SK-N-MC (cell line): Measurements from ENCODE around the gene KCNN1.
A peak's percentile ranks its signal among the peaks of the same experiment; 100 is the strongest.

Experiments used
- DNase-seq: peaks from one replicate; pipeline ENCODE4 v3.0.0-alpha.2; 2011; ENCODE audit warnings: low read depth, low spot score
- H3K27ac ChIP-seq: fragments of 200-600 bp; sonication (generic); 2 replicates; pipeline ENCODE4 v1.5.1; 2016; ENCODE audit warnings: mixed run types
- H3K36me3 ChIP-seq: fragments of 200-600 bp; sonication (generic); 2 replicates; pipeline ENCODE4 v1.6.1; 2017; ENCODE audit warnings: antibody characterized with exemption, low read length, mixed read lengths; ENCODE audit not compliant: insufficient read depth
- H3K4me3 ChIP-seq: fragments of 200-600 bp; sonication (generic); 2 replicates; pipeline ENCODE4 v1.5.1; 2016
- H3K9ac ChIP-seq: fragments of 200-600 bp; sonication (generic); 2 replicates; pipeline ENCODE4 v1.8.0; 2017; ENCODE audit warnings: mixed run types, mixed read lengths; ENCODE audit not compliant: insufficient read length
- H3K9me3 ChIP-seq: fragments of 200-600 bp; sonication (generic); 2 replicates; pipeline ENCODE4 v1.6.1; 2017; ENCODE audit warnings: low read depth, mild to moderate bottlenecking, antibody characterized with exemption, low read length, moderate library complexity, mixed read lengths
- EZH2 ChIP-seq: fragments of 200-600 bp; sonication (generic); IDR thresholded peaks from one replicate; pipeline ENCODE4 v1.6.1; 2017; ENCODE audit warnings: antibody characterized with exemption
- FOXP2 ChIP-seq: optimal IDR thresholded peaks from 2 replicates; pipeline ENCODE3; 2011; ENCODE audit warnings: mild to moderate bottlenecking, moderate library complexity; ENCODE audit not compliant: insufficient read depth; ENCODE audit errors: extremely low read length, control extremely low read depth
- POLR2AphosphoS5 ChIP-seq: IDR thresholded peaks from 2 replicates; pipeline ENCODE4 v1.6.1; 2012; ENCODE audit warnings: mild to moderate bottlenecking, low read depth, low read length, borderline replicate concordance

The KCNN1 gene

GRCh38 chr19:17933414-17934129, 33.3 kb upstream of the KCNN1 start:
- H3K27ac ChIP-seq: peak overlapping the region; percentile 93; the same call in 1 of the 2 replicates

DNA sequence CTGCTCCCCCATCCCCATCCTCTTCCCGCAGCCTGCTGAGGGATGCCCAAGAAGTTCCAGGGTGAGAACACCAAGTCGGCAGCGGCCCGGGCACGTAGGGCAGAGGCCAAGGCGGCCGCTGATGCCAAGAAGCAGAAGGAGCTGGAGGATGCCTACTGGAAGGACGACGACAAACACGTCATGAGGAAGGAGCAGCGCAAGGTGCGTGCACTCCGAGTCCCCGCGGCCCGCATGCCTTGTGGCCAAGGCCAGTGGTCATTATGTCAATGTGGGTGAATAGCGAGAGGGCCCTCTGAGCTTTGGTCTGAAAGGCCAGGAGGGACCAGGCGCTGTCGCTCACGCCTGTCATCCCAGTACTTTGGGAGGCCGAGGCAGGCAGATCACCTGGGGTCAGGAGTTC, 30.5 kb upstream of the KCNN1 start:
- no peak for TF ChIP-seq POLR2AphosphoS5
- TF ChIP-seq FOXP2: no peak
- DNase-seq: no peak
- H3K27ac ChIP-seq: no peak overlapping the region
- no peak overlapping the region for H3K9ac ChIP-seq
- H3K4me3 ChIP-seq: no peak overlapping the region
- H3K9me3 ChIP-seq: no peaks in the 10 kb centered on the region
- H3K36me3 ChIP-seq: no peaks in the 10 kb centered on the region; the same call in 1 of the 2 replicates

More at GRCh38 chr19:17933414-17934129, 33.3 kb upstream of the KCNN1 start:
- H3K4me3 ChIP-seq: peak overlapping the region; percentile 93
- TF ChIP-seq EZH2 (no peak), POLR2AphosphoS5 (no peak), FOXP2 (no peak)
- no peak for DNase-seq
- peak overlapping the region; percentile 98 for H3K9ac ChIP-seq
- no peaks in the 10 kb centered on the region for H3K9me3 ChIP-seq
- no peaks in the 10 kb centered on the region for H3K36me3 ChIP-seq

GRCh38 chr19:17937371-17937900, 29.5 kb upstream of the KCNN1 start:
- TF ChIP-seq POLR2AphosphoS5 (no peak), EZH2 (no peak)
- Histone ChIP-seq H3K9me3 (no peaks in the 10 kb centered on the region), H3K4me3 (no peak overlapping the region), H3K36me3 (no peaks in the 10 kb centered on the region; the same call in 1 of the 2 replicates), H3K9ac (no peak overlapping the region), H3K27ac (no peak overlapping the region)
- DNase-seq: no peak

GRCh38 chr19:17938092-17938845, 28.6 kb upstream of the KCNN1 start:
- H3K36me3 ChIP-seq: no peaks in the 10 kb centered on the region; the same call in 1 of the 2 replicates
- H3K9me3 ChIP-seq: no peaks in the 10 kb centered on the region
- TF ChIP-seq EZH2: no peak
- no peak for TF ChIP-seq POLR2AphosphoS5
- no peak for TF ChIP-seq FOXP2
- no peak overlapping the region for H3K9ac ChIP-seq
- H3K4me3 ChIP-seq: no peak overlapping the region
- DNase-seq: no peak
- no peak overlapping the region for H3K27ac ChIP-seq

GRCh38 chr19:17942181-17942580, 24.7 kb upstream of the KCNN1 start:
- H3K9ac ChIP-seq: no peak overlapping the region

DNA sequence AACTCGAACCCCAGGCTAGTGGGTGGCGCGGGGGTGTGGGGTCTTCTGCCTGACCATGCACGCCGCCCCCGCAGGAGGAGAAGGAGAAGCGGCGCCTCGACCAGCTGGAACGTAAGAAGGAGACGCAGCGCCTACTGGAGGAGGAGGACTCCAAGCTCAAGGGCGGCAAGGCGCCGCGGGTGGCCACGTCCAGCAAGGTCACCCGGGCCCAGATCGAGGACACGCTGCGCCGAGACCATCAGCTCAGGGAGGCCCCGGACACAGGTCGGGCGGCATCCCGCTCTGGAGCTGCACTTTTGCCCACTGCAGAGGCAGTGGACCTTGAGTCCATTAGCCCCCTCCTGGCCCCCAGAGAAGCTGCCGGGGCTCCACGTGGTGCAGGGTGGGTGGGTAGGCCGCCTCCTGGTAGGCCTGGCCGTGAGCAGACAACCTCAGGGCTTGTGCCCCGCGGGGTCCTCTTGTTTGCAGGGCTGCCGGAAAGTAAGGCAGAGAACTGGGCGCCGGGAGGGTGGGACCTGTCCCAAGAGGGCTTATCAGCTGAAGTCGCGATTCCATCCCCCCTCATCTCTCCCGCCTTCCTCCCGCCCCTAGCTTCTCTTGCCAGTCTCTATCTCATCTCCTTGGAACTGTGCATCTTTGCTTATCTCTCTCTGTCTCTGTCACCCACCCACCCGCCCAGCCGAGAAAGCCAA, 24.2 kb upstream of the KCNN1 start:
- H3K36me3 ChIP-seq: no peaks in the 10 kb centered on the region; the same call in 1 of the 2 replicates
- H3K4me3 ChIP-seq: no peak overlapping the region
- DNase-seq: no peak
- no peak overlapping the region for H3K27ac ChIP-seq
- no peaks in the 10 kb centered on the region for H3K9me3 ChIP-seq
- TF ChIP-seq EZH2 (no peak), POLR2AphosphoS5 (no peak), FOXP2 (no peak)
- H3K9ac ChIP-seq: no peak overlapping the region

More at GRCh38 chr19:17942181-17942580, 24.7 kb upstream of the KCNN1 start:
- H3K27ac ChIP-seq: no peak overlapping the region
- no peak for DNase-seq
- H3K36me3 ChIP-seq: no peaks in the 10 kb centered on the region; the same call in 1 of the 2 replicates
- no peaks in the 10 kb centered on the region for H3K9me3 ChIP-seq
- TF ChIP-seq POLR2AphosphoS5 (no peak), FOXP2 (no peak), EZH2 (no peak)
- no peak overlapping the region for H3K4me3 ChIP-seq

DNA sequence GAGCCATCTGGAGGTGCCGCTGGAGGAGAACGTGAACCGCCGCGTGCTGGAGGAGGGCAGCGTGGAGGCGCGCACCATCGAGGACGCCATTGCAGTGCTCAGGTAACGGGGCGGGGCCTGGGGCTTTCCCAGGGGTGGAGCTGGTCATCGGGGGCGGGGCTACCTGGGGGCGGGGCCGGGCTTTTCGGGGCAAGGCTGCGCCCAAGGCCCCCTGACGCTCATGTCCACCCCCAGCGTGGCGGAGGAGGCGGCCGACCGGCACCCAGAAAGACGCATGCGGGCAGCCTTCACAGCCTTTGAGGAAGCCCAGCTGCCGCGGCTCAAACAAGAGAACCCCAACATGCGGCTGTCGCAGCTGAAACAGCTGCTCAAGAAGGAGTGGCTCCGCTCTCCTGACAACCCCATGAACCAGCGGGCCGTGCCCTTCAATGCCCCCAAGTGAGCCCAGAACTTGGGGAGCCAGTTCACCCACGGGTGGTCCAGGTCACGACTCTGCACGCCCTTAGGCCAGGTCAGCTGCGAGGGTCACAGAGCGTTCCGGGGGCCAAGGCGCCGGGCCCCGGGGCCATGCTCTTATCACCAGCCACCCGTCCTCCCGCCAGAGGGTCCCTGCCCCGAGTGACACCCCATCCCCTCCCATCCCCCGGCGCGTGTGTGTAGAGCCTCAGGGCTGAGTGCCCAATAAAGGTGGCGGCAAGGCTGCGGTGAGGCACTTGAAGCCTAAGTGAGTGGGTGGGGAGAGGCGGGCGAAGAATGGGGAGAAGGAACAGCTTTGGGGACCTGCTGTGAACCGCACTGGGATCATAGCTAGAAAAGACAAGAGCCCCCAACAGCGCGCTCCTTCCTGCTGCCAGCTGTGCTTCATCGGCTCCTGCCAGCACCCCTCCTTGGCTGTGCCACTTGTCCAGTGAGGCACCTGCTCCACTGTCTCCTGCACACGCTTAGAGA, 23.4 kb upstream of the KCNN1 start:
- H3K9me3 ChIP-seq: no peaks in the 10 kb centered on the region
- no peaks in the 10 kb centered on the region; the same call in 1 of the 2 replicates for H3K36me3 ChIP-seq
- no peak overlapping the region for H3K27ac ChIP-seq
- H3K9ac ChIP-seq: no peak overlapping the region
- H3K4me3 ChIP-seq: no peak overlapping the region
- TF ChIP-seq POLR2AphosphoS5 (no peak), EZH2 (no peak), FOXP2 (no peak)
- DNase-seq: no peak
